OCI-M2 (cell line): Measurements from ENCODE around the gene POLR1D.
A peak's percentile ranks its signal among the peaks of the same experiment; 100 is the strongest.

Source experiments
- DNase-seq: peaks from one replicate; lab custom pipeline; 2025; ENCODE audit not compliant: unreplicated experiment; lab: John Stamatoyannopoulos, UW

POLR1D gene

DNA sequence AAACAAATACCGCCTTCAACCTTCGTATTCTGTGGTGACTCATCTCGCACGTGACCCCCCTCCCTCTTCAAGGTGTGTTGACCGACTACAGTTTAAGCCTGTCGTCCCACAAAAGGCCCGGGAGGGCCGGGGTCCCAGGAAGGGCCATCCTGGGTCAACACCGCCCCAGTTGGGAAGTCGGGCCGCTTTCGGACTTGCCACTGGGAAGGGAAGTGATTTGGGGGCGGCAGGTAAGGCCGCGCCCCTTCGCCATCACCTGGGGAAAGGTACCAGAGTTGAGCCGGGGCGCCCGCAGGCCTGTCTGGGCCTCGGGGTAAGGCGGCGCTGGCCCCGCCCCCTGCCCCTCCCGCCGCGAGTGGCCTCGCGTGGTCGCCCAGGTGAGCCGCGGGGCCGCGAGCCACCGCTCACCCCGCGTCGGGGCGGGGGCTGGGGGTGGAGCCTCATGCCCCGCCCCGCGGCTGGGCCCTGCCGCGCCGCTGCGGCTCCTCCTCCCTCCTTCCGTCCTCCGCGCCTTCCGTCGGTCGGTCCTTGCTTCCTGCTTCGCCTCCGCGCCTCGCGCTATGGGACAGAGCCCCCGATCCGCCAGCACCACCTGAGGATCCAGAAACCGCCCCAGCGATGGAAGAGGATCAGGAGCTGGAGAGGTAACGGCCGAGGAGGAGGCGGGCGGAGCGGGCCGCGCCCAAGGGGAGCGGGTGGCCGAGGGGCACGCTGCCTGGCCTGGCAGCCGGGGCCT lies at the start of gene POLR1D:
Gene POLR1D (plus strand): TSS at position 527 of the 736 bp plus-strand sequence. CDS start 92 bp downstream, at position 619.
- DNase-seq: no peak

GRCh38 chr13:27572234-27572901 lies 49.3 kb upstream of the POLR1D start:
- DNase-seq: no peak

DNA sequence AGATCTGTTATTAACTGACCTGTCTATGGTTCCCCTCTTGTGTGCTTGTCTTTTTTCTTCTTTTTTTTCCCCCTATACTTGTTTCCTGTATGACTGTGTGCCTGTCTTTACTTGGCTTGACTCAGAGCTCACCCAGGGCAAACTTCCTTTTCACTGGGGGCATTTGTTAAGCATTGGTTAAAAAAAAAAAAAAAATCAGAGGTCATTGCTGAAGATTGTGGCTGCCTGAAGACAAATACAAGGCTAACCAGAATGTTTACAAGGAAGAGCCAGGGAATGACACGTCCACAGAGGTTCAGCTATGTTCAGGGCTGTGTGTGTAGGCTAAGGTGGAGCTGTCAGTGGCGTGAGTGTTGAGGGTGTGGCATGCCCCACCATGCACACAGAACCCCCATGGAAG lies 48.4 kb upstream of the POLR1D start:
- DNase-seq: no peak

DNA sequence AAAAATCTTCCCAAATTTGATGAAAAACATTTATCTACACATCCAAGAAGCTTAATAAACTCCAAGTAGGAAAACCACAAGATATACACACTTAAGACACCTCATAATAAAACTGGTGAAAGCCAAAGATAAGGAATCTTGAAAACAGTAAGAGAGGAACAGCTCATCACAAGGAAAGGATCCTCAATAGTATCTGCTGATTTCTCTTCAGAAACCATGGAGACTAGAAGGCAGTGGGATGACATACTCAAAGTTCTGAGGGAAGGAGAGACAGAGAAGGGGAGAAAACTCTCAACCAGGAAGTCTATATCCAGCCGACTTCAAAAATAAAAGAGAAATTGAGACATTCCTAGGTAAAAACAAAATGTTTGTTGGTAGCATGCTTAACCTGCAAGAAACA lies 47.0 kb upstream of the POLR1D start:
- no peak for DNase-seq

GRCh38 chr13:27578121-27579030 lies 43.3 kb upstream of the POLR1D start:
- no peak for DNase-seq

DNA sequence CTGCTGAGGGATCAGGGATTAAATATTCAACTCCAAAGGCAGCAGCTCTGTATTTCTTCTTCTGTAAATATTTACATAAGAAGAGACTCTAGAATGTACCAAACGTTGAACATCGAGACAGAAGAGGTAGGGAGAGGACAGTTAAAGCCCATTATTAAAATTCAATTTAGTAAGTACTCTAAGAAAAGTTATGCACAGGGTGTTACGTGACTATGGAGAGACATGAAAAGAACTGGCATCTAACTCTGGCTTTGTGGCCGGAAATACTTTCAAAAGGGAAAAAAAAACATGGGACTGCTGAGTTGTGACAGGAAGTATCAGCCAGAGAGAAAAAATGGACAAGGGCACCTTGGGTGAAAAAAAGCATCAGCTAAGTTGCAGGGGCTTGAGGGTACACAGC lies 38.0 kb upstream of the POLR1D start:
- DNase-seq: no peak

- no peak for DNase-seq
These were observed 34.5 kb upstream of the POLR1D start for GRCh38 chr13:27587095-27587746.

GRCh38 chr13:27588405-27588804 lies 33.3 kb upstream of the POLR1D start:
- DNase-seq: no peak

GRCh38 chr13:27592865-27593264 lies 28.8 kb upstream of the POLR1D start:
- DNase-seq: no peak

DNA sequence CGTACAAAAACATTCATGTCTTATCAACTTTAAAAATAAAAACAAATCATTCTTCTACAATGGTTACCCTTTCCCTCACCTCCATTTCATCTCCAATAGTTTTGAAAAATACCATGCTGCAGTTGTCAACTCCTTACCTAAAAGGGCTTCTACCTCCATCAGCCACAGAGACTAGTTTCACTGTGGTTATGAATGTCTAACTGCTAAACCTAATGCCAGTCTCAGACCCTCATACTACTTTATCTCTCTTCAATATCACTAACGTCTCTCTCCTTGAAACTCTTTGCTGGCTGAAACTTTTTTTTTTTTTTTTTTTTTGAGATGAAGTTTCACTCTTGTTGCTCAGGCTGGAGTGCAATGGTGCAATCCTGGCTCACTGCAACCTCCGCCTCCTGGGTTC lies 28.4 kb upstream of the POLR1D start:
- DNase-seq: no peak

DNA sequence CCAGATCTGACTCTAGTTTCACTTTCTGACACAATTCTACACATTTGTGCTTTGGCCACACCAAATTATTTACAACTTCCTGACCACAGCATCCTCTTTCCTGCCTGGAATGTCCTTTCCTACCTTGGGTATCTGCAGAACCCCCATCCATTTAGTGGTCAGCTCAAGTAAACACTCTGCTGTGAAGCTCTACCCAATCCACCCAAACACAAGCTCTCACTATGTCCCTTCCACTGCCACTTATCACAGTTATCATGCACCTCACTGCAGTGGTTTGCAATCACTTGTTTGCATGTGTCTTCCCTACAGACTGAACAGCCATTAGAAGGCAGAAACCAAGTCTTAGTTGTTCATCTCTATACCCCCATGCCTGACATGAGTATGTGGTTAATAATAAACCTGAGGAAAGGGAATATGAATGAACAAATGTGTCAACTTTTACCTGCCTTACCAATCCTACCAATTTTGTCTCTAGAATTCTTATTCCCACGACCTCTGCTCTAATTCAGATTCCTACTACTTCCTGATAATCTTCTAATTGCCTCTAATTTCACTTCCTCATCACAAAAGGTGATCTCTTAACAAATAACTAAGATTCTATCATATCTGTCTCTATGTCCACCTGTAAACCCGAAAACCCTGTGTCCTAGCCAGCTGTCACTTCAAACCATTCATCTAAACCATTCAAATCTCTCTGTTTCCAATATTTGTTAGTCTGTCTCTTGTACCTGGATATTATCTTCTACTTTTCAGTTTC lies 26.5 kb upstream of the POLR1D start:
- DNase-seq: no peak

GRCh38 chr13:27599096-27599495 lies 22.6 kb upstream of the POLR1D start:
- DNase-seq: no peak

DNA sequence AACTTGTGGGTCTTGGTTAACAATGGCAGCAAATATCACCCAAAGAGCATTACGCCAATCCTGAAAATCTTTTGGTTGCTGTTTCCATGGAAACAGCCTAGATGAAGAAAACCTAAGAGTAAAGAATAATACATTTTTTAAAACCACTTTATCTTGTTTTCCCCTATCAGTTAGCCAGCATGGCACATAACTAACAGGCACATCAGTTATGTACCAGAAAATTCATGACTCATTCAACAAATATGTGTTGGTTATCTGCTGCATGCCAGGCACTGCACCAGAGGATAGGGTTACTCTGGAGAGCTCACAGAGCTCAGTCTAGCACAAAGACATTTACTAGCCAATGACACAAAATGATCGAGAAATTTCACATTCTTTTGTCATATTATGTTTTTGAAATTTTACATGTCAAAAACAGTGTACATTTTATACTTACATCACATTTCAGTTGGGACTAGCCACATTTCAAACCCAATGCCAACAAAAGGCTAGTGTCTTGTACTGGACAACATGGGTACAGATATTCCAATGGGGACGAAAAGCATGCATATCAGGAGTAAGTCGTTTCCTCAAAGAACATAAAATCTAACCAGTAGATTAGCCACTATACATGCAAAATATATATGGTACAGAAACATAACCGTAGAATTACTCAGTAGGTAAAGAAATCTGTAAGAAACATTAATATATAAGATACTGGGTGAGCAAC lies 21.7 kb upstream of the POLR1D start:
- DNase-seq: peak; percentile 39

DNA sequence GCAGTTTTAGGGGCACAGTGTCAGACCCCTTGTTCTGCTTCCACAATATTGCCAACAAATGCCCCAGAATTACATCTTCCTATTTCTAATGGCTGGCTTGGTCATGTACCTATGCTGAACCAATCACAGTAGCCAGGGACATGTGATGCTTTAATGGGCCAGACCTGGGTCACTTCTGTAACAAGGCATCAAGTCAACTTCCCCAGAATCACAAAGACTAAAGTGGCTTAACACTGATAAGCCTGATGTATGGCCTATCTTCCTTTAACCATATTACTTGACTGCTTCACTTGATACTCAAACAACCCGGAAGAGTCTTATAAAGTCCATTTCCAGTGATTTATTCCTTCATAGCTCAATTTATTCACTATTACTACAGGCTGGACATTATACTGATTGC lies 21.0 kb upstream of the POLR1D start:
- no peak for DNase-seq

DNA sequence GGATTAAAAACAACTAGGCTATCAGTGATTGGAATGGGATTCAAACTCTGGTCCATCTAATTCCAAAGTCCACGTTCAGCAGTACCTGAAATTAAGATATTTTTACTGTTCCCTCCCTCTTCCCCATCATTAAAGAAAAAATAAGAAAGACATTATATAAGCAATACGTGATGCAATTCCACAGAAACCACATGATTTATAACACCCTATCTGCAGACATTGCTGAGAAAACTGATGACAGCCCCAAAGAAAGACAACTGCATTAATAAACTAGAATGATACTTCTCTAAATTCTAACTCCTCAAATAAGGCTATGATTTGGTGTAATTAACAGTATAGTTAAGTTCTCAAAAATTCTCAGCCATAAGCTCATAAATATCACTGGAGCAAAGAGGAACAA lies 20.5 kb upstream of the POLR1D start:
- DNase-seq: no peak

DNA sequence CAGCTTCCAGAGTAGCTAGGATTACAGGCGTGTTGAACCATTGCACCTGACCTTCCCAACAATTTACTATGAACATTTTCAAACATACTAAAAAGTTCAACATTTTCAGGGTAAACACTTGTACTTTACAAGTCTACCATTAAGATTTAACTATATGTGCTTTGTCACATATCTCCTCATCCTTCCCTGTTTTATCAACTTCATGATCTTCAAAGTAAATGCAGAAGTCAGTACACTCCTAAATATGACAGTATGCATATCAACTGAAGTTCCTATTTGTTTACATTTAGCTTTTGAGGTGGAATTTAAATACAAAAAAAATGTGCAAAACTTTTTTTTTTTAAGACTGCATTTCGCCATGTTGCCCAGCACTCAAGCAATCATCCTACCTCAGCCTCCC lies 19.9 kb upstream of the POLR1D start:
- DNase-seq: no peak

DNA sequence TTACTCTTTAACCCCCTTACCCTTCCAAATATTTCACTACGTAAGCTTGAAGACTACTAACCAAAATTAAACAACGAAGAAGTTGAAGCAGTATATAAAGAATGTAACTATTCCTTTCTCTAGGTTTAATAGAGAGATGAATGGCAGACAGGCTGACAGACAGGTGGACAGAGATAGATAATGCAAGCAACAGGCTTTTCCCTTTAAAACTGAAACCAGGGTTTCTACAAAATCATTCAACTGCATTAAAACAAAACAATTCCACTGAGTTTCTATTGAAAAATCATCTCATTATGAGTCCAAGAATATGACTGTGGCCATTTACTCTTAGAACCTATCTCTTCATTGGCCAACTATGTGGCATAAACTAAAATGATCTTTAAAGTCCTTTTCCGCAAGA lies 16.6 kb upstream of the POLR1D start:
- DNase-seq: no peak

DNA sequence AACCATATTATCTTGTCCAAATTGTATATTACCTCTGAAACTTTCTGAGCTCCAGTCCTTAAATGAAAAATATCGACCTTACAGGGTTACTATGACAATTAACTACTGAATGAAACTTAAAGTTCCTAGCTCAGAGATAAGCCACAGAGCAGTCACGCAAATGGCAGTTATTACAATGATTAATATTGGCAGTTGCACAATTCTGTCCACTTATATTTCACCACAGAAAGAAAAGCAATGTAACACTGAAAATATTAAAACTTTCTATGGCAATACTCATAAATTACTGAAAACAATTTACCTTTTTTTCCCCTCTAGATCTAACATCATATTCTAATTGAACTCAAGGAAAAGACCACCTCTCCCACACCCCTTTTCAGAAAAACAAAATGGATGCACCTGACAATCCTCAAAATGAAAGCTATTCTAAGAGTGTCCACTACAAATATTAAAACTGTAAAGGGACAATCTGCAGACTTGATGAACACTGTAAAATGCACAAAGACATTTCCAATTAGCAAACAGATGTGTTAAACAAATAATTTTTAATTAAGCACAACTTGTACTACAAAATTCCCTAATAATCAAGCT lies 16.0 kb upstream of the POLR1D start:
- no peak for DNase-seq

DNA sequence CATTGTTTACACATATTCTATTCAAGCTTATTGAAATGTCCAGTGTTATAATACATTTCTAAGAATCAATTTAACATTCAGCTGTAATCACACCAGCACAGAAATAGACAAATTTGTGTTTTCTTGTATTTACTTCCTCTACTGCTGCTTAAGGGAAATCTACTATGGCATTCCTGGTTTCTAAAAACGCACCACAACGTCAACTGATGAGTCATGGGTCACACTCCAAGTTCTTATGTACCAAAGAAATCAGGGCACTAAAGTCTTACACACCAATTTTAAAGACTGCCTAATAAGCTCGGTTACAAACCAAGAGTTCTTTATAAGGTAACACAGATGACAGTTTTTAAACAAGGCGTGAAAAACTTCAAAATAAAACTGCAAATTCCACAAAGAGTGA lies 14.6 kb upstream of the POLR1D start:
- no peak for DNase-seq

GRCh38 chr13:27613628-27614027 lies 8.1 kb upstream of the POLR1D start:
- DNase-seq: no peak
